ENCODE results near the gene PAF1.
A peak's percentile ranks its signal among the peaks of the same experiment; 100 is the strongest.
"Not testable (repeated sequence)": the region's sequence is repeated elsewhere in the genome, so short reads cannot be mapped to it uniquely, and the experiment has no call there.

PAF1 gene

DNA sequence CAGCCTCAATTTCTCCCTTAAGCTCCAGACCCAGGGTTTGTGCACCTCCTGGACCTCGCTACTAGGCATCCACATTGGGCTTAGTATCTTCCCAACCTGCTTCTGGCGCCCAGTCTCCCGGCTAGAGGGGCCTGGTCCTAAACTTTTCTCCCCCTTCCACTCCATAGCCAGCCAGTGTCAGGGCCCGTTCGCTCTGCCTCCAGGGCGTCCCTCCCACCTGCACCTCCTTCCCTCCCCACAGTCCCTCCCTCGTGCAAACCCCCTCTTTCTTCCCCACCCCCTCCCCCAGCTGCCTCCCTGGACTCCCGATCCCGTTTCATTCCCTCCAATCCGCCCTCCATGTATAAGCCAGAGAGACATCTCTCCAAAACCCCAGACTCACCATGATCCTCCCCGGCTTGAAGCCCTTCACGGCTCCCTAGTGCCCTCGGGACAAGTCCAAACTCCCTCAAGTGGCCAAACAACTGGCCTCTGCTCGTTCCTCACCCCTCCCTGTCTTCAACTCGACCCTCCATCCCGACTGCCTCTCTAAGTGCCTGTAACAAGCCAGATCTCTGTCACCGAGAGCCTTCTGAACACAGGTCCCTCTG, 49.7 kb downstream of the PAF1 start:
- DNase-seq (ENCODE audit: low read depth): peak; percentile 67
- Histone ChIP-seq H3K36me3 (ENCODE audit: control insufficient read depth, insufficient read depth, low read length, severe bottlenecking) (peaks cover 3% of the 10 kb centered on the region), H3K27me3 (replicated peaks; ENCODE audit: control insufficient read depth, insufficient read depth, low read length) (no peaks in the 10 kb centered on the region)

GRCh38 chr19:39340156-39340555, 50.8 kb downstream of the PAF1 start:
- DNase-seq (ENCODE audit: low read depth): not testable (repeated sequence)

More for the DNA sequence above, 49.7 kb downstream of the PAF1 start:
- Histone ChIP-seq H3K4me1 (ENCODE audit: control insufficient read depth, insufficient read depth, low read length) (peaks cover 27% of the 10 kb centered on the region), H3K4me3 (ENCODE audit: low read length) (peak overlapping the region; percentile 96), H3K9ac (ENCODE audit: low read length) (peak overlapping the region; percentile 94), H3K9me3 (ENCODE audit: control insufficient read depth, low read length) (no peaks in the 10 kb centered on the region)

GRCh38 chr19:39339674-39340073, 51.2 kb downstream of the PAF1 start:
- Histone ChIP-seq H3K4me1 (ENCODE audit: control insufficient read depth, insufficient read depth, low read length) (peaks cover 18% of the 10 kb centered on the region), H3K4me3 (ENCODE audit: low read length) (no peak overlapping the region), H3K9ac (ENCODE audit: low read length) (no peak overlapping the region), H3K9me3 (ENCODE audit: control insufficient read depth, low read length) (no peaks in the 10 kb centered on the region), H3K36me3 (ENCODE audit: control insufficient read depth, insufficient read depth, low read length, severe bottlenecking) (no peaks in the 10 kb centered on the region), H3K27me3 (replicated peaks; ENCODE audit: control insufficient read depth, insufficient read depth, low read length) (no peaks in the 10 kb centered on the region)
- no peak for DNase-seq (ENCODE audit: low read depth)

More at GRCh38 chr19:39340156-39340555, 50.8 kb downstream of the PAF1 start:
- peaks cover 19% of the 10 kb centered on the region for H3K4me1 ChIP-seq (ENCODE audit: control insufficient read depth, insufficient read depth, low read length)
- not testable (repeated sequence) for H3K4me3 ChIP-seq (ENCODE audit: low read length); H3K36me3 ChIP-seq (ENCODE audit: control insufficient read depth, insufficient read depth, low read length, severe bottlenecking); H3K27me3 ChIP-seq (replicated peaks; ENCODE audit: control insufficient read depth, insufficient read depth, low read length); H3K9ac ChIP-seq (ENCODE audit: low read length); H3K9me3 ChIP-seq (ENCODE audit: control insufficient read depth, low read length)

DNA sequence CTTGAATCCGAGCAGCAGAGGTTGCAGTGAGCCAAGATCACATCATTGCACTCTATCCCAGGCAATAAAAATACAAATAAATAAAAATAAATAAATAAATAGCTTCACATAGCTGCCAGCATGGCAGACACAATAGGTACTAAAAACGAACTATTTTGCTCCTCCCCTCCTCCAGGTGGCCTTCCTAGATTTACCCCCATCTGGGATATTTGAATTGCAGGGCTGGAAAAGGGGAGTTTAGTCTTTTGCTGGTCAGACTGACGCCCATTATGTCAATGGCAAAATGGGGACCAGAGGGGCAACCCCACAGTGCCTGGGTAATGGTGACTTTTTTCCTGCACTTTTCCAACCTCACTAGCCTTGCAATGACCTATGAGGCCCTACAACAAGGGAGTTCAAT, 54.4 kb downstream of the PAF1 start:
- Histone ChIP-seq H3K27me3 (replicated peaks; ENCODE audit: control insufficient read depth, insufficient read depth, low read length) (no peaks in the 10 kb centered on the region), H3K4me1 (ENCODE audit: control insufficient read depth, insufficient read depth, low read length) (peaks cover 8% of the 10 kb centered on the region), H3K9me3 (ENCODE audit: control insufficient read depth, low read length) (no peaks in the 10 kb centered on the region), H3K4me3 (ENCODE audit: low read length) (no peak overlapping the region), H3K9ac (ENCODE audit: low read length) (no peak overlapping the region), H3K36me3 (ENCODE audit: control insufficient read depth, insufficient read depth, low read length, severe bottlenecking) (no peaks in the 10 kb centered on the region)
- DNase-seq (ENCODE audit: low read depth): no peak

Measured in adipocyte (in vitro differentiated cells).